Left hindlimb (tissue), 1 donor: ENCODE data around the gene KRTAP10-7.
"Not testable (repeated sequence)": the region's sequence is repeated elsewhere in the genome, so short reads cannot be mapped to it uniquely, and the experiment has no call there.

Experiments used
- DNase-seq: peaks from one replicate; pipeline ENCODE4 v3.0.0-alpha.2; 2018

The KRTAP10-7 gene

GRCh38 chr21:44637018-44637850, 36.8 kb downstream of the KRTAP10-7 start, which contains the start of gene KRTAP10-10:
KRTAP10-10 (plus strand) TSS chr21:44637356; CDS start chr21:44637418, 62 bp downstream.
- no peak for DNase-seq

DNA sequence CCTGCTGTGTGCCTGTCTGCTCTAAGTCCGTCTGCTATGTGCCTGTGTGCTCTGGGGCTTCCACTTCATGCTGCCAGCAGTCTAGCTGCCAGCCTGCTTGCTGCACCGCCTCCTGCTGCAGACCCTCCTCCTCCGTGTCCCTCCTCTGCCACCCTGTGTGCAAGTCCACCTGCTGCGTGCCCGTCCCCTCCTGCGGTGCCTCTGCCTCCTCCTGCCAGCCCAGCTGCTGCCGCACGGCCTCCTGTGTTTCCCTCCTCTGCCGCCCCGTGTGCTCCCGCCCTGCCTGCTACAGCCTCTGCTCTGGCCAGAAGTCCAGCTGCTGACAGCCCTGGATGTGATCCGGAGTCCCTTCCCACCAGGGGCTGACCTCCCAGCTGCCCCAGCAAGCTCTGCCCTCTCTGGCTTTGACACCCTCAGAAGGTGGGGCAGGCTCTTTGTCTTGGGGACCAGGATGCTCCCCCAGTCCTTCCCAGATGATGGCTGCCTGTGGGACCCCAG, 37.5 kb downstream of the KRTAP10-7 start:
- not testable (repeated sequence) for DNase-seq

GRCh38 chr21:44638506-44639330, 38.3 kb downstream of the KRTAP10-7 start:
- not testable (repeated sequence) for DNase-seq

- DNase-seq, result no peak
Observed at GRCh38 chr21:44639331-44639655, 38.9 kb downstream of the KRTAP10-7 start.

GRCh38 chr21:44640761-44641160, 40.4 kb downstream of the KRTAP10-7 start:
- no peak for DNase-seq

DNA sequence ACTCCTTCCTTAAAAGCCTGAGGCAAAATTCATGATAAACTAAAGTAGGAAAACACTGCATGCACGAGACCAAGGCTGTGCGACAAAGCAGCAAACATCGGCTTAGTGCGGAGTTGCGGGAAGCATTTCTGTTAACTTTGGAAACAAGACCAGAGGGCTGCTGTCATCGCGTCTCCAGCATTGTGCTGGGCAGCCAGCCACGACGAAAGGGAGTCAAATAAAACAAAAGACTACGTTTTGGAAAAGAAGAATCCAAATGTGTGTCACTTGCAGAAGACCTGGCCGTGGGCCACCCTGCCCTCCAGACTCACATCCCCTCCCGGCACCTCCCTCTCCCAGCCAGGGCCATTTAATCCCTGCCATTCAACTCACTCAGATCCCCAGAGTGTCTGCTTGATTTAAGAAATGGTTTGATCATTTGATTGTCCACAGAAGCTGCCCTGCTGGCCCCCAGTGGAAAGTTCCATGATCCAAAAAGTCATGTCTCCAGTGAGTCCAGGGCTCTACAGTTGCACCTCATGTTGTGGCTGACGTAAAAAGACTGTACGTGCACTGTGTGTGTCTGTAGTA, 43.4 kb downstream of the KRTAP10-7 start:
- DNase-seq, result no peak

- no peak for DNase-seq
Observed at GRCh38 chr21:44644878-44645277, 44.5 kb downstream of the KRTAP10-7 start.

DNA sequence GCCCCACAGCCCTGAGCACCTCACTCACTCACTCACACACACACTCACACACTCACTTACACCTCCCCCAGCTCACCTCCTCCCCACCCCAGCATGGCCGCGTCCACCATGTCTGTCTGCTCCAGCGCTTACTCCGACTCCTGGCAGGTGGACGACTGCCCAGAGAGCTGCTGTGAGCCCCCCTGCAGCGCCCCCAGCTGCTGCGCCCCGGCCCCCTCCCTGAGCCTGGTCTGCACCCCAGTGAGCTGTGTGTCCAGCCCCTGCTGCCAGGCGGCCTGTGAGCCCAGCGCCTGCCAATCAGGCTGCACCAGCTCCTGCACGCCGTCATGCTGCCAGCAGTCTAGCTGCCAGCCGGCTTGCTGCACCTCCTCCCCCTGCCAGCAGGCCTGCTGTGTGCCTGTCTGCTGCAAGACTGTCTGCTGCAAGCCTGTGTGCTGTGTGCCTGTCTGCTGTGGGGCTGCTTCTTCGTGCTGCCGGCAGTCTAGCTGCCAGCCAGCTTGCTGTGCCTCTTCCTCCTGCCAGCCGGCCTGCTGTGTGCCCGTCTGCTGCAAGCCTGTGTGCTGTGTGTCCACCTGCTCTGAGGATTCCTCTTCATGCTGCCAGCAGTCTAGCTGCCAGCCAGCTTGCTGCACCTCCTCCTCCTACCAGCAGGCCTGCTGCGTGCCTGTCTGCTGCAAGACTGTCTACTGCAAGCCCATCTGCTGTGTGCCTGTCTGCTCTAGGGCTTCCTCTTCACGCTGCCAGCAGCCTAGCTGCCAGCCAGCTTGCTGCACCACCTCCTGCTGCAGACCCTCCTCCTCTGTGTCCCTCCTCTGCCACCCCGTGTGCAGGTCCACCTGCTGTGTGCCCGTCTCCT, 46.2 kb downstream of the KRTAP10-7 start, which contains the start of gene KRTAP10-11:
TSS of gene KRTAP10-11 (plus strand) at position 49 of the 856 bp plus-strand sequence. CDS start at position 94, 45 bp downstream.
- not testable (repeated sequence) for DNase-seq

DNA sequence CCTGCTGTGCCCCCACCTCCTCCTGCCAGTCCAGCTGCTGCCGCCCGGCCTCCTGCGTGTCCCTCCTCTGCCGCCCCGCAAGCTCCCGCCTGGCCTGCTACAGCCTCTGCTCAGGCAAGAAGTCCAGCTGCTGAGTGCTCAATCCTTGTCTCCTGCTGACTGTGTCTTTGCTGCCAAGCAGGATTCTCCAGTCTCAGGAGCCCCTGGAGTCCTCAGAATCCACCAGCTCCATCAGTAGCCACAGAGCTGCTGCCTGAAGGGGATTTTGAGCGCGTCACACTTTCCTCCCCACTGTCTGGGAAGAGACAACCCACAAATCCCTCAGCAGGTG, 46.8 kb downstream of the KRTAP10-7 start:
- no peak for DNase-seq

- DNase-seq, result no peak
Observed at GRCh38 chr21:44648557-44649311, 48.3 kb downstream of the KRTAP10-7 start.

DNA sequence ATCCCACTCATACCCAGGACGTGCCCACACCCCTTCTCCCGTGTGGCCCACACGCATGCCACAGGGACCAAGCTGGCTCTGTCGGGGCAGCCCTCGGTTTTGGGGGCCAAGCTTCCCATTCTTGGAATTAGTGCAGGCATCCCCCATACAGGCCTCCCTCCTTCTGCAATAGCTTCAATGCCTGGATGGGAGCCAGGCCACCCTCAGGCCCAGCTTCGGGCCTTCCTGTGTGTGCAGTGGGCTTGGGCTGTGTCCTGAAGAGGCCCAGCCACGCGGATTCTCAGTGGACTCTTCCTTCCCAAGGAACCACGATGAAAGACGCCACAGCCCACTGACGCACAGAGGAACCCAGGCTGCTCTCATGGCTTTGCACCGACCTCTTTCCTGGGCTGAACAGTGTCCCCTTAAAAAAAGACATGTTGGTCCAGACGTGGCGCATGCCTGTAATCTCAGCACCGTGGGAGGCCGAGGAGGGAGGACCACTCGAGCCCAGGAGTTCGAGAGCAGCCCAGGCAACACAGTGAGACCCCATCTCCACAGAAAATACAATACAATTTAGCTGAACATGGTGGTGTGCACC, 49.2 kb downstream of the KRTAP10-7 start:
- DNase-seq, result no peak

- DNase-seq, result no peak
Observed at GRCh38 chr21:44650265-44650972, 50.0 kb downstream of the KRTAP10-7 start.

- no peak for DNase-seq
Observed at GRCh38 chr21:44650973-44651675, 50.7 kb downstream of the KRTAP10-7 start.
